NCI-H187 (cell line): ENCODE data around the gene TCF12.

Source experiments
- DNase-seq, 2 experiments: peaks; one replicate each; lab custom pipeline; 2025; lab: John Stamatoyannopoulos, UW

TCF12 gene

DNA sequence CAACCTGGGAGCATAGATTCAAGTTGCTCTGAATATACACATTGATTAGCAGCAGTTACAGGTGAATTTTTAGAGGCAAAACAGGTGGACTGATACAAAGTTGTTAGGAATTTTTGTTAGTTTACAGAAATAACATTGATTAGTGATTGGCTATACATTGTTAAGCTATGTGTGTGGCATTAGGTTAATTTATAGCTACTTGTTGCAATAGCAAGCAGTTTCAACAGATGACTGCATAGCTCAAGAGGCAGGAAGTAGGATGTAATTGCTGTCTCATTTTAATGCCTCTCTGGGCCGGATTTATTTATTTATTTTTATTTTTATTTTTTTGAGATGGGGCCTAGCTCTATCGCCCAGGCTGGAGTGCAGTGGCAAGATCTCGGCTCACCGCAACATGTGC, 99.7 kb downstream of the TCF12 start:
- DNase-seq, result no peak

DNA sequence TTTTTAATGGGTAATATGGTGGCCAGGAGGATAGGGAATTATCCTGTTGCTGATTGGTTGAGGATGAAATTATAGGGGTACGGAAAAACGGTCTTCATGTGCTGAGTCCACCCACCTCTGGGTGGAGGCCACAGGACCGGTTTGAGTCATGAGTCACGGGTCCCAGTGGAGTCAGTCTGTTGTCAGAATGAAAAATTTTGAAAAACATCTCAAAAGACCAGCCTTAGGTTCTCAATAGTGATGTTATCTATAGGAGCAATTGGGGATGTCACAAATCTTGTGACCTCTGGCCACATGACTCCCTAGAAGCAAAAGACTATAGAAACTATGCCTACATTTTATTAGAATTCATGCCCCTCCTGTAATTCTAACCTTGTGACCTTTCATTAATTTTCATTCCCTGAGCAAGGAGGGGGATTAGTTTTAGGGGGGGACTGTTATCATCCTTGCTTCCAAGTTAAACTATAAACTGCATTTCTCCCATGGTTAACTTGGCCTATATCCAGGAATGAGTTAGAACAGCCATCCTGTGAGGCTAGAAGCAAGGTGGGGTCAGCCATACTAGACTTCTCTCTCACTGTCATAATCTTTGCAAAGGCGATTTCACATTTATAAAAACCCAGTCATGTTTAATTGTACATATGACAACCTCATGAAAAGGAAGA, 101.2 kb downstream of the TCF12 start:
- DNase-seq, result no peak

DNA sequence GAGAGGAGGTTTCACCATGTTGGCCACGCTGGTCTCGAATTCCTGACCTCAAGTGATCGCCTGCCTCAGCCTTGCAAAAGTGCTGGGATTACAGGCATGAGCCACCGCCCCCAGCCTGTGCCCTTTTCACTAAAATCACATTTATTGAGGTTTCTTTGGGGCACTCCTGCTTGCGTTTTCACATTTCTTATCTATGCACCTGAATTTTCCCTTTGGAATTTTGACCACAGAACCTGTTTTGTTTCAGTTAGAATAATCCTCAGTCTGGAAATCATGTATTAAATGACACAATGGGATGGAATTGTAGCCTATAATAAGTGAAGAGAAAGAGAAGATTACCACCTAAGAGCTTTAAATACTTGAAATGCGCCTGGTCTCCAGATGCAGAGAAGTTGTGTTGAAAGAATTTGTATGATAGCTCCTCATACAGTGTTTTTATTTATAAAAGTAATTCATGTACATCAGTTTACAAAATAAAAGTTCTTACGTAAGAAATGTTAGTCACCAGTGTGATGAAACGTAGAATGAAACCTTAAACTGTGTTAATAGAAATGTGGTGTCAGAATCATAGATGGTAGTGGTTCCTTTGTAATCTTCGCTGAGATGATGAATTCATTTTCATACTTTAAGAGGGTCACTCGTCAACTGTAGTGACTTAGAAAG, 107.0 kb downstream of the TCF12 start:
- DNase-seq, result no peak

DNA sequence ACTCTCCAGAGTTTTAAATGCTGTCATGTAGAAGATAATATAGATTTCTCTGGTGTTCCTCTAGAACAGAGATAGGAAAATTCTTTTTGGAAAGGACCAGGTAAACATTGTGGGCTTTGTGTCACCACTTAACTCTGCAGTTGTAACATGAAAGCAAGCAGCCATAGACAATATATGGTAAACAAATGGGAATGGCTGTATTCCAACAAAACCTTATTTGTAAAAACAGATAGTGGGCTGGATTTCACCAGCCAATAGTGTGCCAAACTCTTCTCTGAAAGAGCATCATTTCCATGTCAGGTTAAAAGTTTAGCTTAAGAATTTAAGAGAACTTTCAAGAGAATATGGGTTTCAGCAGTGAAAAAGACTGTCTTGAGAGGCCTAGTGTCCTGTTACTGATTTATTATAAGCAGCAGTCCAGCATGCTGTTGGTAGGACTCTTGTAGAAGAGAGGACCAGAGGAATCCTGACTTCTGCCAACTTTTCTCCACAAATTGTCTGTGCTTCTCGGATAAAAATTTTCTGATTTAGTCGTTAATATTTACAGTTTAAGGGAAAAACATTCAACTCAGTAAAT, 107.7 kb downstream of the TCF12 start:
- no peak for DNase-seq

DNA sequence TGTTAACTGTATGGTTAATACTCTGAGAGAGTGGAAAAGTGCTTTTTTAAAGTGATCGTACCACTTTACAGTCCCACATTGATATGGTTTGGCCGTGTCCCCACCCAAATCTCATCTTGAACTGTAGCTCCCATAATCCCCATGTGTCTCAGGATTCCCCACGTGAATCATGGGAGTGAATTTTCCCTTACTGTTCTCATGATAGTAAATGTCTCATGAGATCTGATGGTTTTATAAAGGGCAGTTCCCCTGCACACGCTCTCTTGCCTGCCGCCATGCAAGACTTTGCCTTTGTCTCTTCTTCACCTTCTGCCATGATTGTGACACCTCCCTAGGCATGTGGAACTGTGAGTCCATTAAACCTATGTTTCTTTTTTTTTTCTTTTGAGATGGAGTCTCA, 109.2 kb downstream of the TCF12 start:
- DNase-seq, result no peak

DNA sequence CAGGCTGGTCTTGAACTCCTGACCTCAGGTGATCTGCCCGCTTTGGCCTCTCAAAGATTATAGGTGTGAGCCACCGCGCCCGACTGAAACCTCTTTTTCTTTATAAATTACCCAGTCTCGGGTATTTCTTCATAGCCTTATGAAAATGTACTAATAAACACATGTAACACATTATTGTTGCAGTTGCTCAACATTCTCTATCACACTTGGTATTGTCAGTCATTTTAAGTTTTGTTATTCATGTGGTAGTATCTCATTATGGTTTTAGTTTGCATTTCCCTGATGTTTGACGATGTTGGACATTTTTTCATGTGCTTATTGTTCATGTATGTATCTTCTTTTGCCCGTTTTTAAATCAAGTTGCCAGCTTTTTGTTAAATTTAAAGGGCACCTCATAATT, 109.7 kb downstream of the TCF12 start:
- no peak for DNase-seq

DNA sequence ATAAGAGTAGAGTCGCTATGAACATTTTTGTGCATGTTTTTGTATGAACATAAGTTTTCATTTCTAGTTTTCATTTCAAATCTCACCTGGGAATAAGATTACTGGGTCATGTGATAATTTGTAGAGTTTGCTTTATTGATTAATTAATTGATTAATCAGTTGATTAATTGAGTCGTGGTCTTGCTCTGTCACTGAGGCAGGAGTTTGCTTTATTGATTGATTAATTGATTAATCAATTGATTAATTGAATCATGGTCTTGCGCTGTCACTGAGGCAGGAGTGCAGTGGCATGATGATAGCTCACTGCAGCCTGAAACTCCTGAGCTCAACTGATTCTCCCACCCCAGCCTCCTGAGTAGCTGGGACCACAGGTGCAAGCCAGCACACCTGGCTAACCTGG, 111.6 kb downstream of the TCF12 start:
- DNase-seq, result no peak

DNA sequence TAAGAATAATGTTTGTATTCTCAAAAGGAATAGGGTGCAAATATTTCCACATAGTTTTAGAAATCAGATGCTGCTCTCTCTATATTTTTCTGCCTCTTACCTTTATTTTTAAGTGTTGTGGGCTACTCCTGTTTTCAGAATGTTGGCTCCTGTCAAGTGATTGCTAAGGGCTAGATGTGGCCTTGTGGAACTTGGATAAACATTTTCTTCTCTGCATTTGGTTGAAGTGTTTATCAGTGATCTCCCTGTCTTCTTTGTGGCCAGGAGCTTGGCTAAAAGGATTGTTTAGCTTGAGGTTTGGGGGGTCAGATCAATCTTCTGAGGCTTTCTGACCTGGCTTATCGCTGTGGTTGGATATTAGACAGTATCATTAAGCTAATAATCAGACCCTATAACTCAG, 112.6 kb downstream of the TCF12 start:
- no peak for DNase-seq

DNA sequence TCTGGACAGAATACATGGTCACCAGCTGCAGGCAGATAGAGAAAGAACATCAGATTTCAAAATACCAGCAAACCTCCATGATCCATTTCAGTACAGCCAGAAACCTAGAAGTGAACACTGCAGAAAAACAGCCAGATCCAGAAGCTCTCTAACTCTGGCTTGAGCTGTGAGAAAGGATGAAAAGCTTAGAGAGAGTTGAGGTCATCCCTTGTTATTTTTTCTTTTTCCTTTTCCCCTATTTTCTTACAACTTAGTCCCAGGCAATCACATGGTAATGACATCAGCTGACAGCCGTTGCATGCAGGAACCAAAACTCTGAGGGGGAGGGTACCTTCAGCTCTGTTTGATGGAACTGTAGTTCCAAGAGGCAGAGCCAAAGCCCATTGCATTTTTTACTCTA, 113.2 kb downstream of the TCF12 start:
- DNase-seq, result no peak

DNA sequence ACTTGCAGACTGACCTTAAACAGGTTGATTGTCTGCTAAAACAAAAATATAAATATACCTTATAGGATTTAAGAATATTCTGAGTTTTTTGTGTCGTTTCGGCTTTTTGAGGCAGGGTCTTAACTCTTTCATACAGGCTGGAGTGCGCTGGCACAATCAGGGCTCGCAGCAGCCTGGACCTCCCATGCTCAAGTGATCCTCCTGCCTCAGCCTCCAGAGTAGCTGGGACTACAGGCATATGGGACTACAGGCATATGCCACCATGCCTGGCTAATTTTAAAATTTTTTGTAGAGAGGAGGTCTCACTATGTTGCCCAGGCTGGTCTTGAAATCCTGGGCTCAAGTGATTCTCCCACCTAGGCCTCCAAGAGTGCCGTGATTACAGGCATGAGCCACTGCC, 113.9 kb downstream of the TCF12 start:
- no peak for DNase-seq

DNA sequence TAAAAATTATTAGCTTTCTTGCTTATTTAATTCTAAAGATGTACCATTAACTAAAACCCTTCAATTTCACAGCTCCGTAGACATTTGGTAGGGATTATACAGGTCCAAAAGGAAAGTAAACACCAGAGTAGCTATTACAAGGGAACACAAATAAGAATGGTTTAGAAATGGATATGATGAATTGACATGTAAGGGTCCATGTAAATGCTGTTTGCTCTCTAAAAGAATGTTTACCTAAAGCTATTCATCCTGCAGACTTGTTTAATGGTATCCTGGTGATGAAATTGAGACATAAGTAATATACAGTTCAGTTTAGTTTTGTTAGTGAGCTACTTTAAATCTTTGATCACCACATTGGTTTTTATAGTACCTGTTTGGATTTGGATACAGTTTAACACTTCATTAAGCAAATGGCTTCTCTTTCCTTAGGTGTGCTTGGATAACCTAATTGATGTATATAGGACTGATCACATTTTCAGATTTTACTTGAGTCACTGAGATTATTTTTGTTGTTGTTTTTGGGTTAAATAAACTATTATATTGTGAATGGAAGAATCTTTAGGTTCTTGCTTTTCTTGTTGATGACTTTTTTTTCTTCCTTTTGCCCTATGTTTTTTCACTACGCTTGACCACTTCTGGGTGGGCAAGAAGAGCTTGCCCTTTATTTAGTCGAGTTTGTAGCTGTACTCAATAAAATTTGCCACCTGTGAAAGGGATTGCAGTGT, 115.4 kb downstream of the TCF12 start:
- DNase-seq, result no peak

DNA sequence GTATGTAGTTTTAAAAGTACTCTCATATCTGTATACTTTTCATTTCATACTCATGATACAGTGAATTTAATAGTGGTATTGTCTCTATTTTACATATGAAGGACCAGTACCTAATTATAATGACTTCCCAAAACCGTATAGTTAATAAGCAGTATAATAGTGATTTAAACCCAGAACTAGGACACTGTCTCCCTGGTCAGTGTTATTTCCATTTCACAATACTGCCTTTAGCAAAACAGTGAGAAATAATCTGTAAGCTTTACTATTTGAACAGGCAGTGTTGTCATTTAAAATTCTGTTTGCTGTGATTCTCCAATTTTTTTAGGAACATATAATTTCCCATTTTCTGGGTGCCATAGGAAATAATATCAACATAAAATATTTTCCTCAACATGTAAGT, 116.2 kb downstream of the TCF12 start:
- DNase-seq, result no peak

DNA sequence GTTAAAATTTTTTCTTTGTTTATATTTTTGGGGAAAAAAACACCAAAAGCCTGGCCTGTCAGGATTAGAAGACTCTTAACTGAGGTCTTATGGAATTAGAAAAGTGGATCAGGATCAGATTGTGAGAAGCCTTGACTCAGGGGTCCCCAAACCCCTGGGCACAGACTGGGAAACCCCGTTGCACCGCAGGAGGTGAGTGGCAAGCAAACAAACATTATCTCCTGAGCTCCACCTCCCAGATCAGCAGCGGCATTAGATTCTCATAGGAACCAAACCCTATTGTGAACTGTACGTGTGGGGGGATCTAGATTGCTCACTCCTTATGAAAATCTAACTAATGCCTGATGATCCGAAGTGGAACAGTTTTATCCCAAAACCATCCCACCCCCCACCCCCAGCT, 117.2 kb downstream of the TCF12 start:
- no peak for DNase-seq

DNA sequence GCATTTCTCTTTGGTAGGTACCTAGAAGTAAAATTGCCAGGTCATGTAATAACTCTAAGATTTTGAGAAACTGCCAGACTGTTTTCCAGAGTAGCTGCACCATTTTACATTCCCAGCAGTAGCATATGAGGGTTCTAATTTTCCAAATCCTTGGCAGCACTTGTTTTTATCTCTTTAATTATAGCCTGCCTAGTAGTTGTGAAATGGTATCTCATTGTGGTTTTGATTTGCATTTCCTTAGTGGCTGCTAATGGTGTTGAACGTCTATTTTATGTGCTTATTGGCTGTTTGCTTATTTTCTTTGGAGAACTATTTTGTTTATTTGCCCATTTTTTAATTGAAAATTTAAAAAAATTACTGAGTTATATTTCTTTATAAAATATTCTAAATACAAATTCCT, 117.9 kb downstream of the TCF12 start:
- no peak for DNase-seq

DNA sequence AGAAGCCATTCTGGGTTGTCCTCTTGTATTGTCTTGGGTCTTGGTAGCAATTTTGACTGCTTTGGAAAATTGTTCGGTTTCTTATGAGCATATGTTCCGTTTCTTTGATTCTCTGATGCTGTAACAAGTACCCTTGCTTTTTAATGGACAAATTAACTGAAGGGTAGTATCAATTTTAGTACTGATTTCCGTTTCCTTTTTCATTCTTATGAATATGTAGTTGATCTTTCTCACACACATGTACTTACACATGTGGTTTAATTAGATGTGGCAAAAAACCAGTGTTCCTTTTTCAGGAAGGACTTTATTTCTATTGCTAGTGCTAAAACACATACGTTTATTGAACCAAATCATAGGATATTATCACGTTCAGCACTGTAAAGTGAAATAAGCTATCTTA, 119.1 kb downstream of the TCF12 start:
- no peak for DNase-seq

DNA sequence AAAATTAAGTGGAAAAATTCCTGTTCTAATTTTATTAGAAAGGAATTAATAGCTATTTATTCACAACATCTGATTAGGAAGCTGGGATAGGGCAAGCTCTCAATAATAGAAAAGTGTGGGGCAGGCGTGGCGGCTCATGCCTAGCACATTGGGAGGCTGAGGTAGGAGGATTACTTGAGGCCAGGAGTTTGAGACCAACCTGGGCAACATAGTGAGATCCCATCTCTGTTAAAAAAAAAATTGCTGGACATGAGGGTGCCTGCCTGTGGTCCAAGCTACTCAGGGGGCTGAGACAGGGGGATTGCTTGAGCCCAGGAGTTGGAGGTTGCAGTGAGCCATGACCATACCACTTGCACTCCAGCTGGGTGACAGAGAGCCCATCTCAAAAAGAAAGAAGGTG, 119.6 kb downstream of the TCF12 start:
- DNase-seq, result no peak

DNA sequence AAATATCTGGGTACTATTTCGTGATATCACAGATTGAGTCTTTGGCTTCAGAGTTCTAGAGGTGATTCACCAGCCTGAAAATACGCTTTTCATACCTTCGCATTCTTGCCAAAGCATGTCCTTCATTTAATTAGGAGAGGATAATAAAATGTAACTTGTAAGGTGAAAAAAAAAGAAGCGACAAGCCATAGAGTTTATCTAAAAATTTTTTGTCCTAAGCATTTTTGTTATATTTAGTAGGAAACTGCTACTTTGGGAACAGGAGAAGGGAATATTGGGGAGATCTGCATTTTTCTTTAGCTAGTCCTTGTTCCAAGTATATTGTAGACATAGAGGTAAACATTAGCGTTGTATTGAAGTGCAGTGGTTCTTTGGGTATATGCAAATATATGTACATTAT, 120.1 kb downstream of the TCF12 start:
- DNase-seq, result no peak

DNA sequence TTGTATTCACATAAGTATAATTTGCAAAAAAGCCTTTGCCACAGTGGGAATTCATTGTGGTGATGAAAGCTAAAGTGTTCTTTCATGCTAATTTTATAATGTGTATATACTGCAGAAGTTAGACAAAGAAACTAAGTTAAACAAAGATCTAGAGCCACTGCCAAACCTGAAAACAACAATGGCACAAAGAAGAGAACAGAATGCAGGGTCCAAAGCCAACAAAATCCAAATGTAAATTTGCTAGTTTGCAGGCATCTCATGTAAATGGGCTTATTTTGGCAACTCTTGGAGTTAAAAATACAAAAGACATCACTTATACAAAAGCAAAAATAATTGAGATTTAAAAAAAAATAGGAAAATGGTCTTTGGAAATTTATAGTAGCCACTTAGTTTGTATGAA, 123.0 kb downstream of the TCF12 start:
- no peak for DNase-seq

DNA sequence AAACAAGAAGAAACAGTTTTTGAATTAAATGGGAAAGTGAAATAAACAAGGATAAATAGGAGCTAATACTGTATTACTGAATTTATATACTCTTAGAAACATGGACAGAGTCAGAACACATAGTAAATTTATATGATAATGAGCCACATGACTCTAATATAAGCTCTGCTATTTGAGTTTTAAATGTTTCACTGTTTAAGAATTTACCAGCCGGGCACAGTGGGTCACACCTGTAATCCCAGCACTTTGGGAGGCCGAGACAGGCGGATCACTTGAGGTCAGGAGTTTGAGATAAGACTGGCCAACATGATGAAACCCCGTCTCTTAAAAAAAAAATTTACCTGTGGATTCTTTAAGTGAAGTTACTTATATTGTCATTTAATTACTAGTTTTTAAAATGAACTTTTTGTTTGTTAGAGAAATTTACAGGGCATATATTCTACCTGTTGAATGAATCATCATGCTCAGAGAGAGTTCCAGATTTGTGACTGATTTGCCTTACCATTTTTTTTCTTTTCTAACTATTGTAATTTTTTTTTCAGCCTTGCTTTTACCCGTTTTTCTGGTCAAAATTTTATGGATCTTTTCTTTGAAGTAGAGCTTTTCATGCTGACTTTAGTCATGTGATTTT, 125.7 kb downstream of the TCF12 start:
- DNase-seq, result no peak

DNA sequence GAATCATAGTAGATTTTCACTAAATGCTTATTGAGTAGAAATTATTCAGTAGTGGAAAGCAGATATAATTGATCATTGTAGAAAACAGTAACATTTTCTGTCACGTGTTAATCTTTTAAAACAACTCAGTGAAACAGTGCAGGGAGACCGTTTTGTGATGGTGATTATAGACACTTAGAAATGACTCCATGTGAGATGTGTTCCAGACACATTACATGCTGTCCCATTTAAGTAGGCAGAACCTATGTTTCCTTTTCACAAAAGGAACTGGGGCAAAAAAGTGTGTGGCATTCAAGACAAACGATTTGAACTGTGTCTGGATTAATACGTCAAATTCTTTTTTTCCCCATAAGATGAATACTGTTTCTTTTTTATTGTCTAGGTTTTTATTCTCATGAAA, 126.5 kb downstream of the TCF12 start:
- DNase-seq, result no peak

DNA sequence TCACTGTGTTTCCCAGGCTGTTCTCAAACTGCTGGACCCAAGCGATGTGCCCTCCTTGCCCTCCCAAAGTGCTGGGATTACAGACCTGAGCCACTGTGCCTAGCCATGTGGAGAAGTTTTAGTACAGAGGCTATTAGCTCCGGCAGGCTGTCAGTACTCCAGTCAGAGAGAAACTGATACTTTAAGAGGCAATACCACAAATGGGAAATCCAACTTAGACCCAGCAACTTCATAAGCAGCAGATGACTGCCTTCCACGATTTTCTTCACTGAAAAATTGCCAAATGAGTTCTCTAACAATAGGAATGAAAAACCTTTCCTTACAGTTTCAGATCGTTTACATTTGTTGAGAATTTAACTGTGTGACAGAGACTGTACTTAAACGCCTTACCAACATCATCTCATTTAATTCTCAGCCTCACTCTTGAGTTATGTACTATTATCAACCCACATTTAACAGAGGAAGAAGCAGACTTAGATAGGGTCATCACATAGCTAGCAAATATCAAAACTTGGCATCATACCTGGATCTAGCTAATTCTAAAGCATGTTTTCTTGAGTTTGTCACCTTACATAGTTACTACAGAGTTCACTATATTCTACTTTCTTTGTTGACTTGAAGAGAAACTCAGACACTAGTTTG, 127.4 kb downstream of the TCF12 start:
- DNase-seq, result no peak

DNA sequence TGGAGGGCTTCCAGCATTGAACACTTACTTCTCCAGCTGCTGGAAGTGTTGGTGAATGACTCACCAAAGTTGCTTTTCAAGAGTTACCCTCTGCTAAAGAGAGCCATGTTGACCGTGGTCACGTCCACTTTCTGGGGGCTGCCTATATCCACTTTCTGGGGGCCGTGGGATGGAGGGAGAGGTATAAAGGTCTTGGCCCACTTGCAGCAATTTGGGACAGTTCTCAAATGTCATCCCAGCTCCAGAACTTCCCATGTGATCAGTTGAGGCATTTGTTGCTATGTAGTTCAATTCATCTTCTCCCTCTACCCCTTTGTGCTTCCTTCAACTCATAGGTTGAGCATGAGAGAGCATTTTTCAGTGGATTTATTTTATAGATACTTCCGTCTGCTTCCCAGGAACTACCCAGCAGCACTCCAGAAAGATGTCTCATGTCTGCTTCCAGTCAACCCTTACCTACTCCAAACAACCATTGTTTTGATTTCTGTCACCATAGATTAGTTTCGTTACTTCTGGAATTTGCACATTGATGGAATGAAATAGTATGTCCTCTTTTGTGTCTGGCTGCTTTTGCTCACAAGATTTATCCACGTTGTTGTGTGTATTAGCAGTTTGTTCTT, 130.6 kb downstream of the TCF12 start:
- DNase-seq, result no peak
